ENCODE measurements around the gene ZNF222.

The ZNF222 gene

DNA sequence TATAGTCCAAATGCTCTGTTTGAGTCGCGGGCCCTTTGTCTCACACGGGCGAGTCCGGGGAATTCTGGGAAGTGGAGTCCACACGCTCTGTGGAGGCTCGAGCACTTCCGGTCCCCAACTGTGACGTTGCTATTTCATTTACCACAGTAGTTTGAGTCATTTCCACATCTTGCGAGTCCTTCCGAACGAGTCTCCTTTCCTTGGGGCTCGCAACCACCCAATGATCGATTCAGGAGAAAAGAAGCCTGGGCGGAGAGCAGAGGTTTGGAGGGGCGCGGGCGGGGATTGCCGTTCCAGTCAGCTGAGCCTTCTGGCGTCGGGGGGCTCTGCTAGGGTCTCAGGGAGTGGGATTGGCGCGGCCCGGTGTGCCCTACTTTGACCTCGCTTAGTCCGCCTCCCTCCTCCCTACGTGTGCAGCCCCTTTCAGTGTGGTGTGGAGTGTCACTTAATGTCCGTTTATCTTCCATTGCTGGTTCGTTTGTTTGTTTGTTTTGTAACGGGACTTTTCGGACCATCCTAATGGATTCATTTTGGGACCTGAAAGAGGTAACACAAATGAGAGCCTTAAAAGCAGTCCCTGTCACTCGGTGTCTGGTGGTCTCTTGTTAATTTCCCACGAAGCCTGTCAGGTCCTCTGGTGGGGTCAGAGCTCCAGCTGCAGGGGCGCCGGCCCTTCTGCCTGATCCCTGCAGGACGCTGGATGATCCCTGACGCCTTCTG is at the start of gene ZNF222:
ZNF222 (plus strand) TSS at position 163 of the 720 bp plus-strand sequence; CDS start at position 221, 58 bp downstream.
- peak; percentile 27 for DNase-seq (ENCODE audit: low read depth, low spot score)
- H3K27ac ChIP-seq: peak within 1 kb of the TSS; percentile 16

DNA sequence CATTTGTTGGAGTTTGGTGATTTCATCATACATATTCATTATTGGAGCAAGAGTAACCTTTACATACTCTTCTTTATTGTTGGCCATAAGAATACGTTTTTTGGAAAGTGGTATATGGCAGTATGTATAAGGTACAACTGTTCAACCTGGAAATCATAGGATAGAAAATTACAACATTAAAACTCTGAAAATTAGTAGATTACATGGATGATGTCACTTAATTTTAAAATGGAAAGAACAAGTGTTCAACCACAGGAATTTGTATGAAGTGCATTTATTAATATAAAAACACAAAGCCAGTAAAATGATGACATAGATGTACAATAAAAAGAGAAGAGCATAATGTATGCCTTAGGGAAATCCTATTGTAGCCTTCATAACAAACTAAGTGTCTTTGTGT is 48.4 kb upstream of the ZNF222 start:
- H3K27ac ChIP-seq: no peak overlapping the region
- no peak for DNase-seq (ENCODE audit: low read depth, low spot score)

DNA sequence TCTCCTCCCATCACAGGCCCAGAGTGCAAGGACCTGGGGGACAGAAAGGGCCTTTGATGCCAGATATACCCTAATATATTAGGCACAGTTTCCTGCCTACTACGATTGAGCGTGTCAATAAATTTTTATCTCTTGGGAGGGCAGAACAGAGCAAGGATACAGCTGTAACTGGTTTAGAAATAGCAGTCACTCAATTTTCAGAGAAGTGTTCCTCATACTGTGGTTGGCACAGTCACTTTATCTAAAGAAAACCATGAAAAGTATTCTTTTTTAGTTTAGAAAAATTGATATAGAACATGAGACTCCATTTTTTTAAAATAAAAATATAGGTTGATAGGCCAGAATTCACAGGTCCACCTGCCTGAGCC is 41.7 kb upstream of the ZNF222 start:
- H3K27ac ChIP-seq: no peak overlapping the region
- DNase-seq (ENCODE audit: low read depth, low spot score): no peak

DNA sequence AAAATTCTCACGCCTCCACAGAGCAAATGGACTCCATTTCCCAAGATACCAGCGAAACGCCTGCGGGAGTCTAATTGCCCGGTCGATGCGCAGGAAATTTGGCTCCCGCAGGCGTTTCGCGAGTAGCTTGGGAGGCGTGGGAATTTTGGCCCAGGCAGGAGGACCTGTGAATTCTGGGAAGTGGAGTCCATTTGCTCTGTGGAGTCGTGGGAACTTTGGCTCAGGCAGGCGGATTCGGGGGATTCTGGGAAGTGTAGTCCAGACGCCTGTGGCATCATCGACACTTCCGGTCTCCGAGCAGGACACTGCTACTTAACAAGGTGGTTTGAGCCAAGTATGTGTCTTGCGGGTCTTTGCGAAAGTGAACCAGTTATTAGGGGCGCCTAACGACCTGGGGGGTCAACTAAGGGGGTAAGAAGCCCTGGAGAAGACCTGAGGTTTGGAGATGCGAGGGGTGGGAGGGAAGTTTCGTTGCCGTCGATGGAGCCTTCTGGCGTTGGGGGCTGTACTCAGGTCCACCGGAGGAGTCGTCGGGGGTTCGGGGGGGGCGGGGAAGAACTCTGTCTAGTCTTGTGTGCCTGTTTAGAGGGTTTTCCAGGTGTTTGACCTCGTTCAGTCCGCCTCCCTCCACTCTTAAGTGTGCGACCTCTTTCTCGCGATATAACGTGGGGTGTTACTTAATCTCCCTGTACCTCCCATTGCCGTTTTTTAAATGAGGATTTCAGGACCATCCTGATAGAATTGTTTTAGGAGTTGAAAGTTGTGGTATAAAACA is 41.1 kb upstream of the ZNF222 start, which contains the start of gene ZNF155:
ZNF155 (plus strand) TSS at position 277 of the 775 bp plus-strand sequence. CDS start 4,356 bp downstream, outside the sequence.
- DNase-seq (ENCODE audit: low read depth, low spot score): peak; percentile 73
- peak within 1 kb of the TSS; percentile 35 for H3K27ac ChIP-seq

DNA sequence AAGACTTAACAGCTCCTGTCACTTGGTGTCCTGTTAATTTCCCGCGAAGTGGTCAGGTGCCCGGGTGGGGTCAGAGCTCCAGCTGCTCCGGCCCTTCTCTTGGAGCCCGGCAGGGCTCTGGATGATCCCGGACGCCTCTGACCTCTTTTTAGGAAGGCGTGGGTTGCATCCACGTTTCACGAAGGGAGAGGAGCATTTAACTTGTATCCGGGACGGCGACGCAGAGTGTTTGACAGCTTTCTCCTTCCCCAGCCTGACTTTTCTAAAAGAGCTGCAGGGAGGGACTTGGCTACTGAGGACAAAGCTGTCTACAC is 40.5 kb upstream of the ZNF222 start:
- no peak for DNase-seq (ENCODE audit: low read depth, low spot score)
- no peak overlapping the region for H3K27ac ChIP-seq

DNA sequence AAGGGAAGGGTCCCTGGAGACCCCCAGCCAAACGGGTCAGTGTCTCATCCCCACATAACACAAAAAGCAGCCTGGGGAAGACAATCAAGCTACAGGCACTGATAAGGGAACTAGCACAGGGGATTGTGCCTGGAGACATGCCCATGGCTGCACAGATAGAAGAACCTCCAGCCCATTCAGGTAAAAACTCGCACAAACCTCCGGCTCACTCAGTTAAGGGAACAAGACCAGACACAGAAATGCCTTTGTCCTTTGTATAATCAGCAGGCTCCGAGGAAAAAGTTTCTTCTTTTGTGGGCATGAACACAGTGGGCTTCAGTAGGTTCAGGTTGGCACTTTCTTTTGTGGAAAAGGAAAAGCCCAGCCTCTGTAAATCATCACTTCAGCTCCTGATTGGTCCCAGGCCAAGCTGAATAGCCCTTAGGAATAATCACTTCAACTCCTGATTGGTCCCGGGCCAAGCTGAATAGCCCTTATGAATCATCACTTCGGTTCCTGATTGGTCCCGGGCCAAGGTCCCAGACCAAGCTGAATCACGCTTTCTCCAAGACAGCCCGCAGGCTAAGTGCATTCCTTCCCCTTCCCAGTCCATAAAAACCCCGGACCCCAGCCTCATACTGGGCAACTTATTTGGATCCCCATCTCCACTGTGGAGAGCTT is 27.4 kb upstream of the ZNF222 start:
- peak overlapping the region; percentile 48 for H3K27ac ChIP-seq
- peak; percentile 14 for DNase-seq (ENCODE audit: low read depth, low spot score)

DNA sequence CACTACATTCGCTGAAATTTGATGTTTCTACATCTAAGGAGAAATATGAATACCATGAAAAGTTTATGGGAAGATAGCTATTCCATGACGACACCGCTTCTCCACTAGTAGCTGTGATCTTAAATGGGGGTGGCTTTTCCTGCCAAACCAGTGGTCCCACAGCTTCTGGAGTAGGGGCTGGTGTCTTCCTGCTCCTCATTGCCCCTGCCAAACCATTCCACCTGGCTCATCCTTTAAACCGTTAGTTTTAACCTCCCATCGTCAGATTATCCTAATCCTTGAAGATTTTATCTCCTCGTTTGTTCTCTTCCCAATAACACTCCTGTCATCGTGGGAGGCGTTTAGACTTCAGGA is 23.0 kb upstream of the ZNF222 start:
- DNase-seq (ENCODE audit: low read depth, low spot score): no peak
- H3K27ac ChIP-seq: peak overlapping the region; percentile 17

DNA sequence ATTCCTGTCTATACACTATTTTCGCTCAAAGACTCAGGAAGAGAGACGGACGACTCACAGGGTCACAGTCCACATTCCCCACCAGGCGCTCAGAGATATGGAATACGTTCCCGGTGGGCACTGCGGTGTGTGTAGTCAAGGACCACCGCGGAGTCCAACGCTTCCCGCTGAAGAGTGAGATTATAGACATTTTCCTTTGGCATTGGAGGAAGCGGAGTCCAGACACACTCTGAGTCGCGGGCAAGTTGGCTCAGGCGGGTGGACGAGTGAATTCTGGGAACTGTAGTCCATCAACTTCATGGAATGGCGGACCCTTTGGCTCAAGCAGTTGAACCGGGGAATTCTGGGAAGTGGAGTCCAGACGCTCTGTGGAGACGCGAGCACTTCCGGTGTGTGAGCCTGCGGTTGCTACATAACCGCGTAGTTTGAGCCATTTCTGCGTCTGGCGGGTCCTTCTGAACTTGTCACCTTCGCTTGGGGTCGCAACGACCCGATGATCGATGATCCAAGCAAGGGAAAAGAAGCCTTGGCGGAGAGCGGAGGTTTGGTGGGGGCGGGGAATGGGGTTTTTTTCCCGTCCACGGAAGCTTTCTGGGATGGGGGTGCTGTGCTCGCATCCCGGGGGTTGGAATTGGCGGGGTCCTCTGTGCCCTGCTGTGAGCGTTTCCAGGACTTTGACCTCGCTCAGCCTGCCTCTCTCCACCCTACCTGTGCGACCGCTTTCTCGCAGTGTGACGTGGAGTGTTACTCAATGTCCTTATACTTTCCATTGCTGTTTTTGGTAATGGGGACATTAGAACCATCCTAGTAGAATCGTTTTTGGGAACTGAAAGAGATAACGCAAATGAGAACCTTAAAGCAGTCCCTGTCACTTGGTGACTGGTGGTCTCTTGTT is 22.4 kb upstream of the ZNF222 start, which contains the start of gene ZNF230:
ZNF230 (plus strand) TSS at position 392 of the 895 bp plus-strand sequence. CDS start 4,122 bp downstream, outside the sequence.
- H3K27ac ChIP-seq: peak within 1 kb of the TSS; percentile 17
- peak; percentile 78 for DNase-seq (ENCODE audit: low read depth, low spot score)

DNA sequence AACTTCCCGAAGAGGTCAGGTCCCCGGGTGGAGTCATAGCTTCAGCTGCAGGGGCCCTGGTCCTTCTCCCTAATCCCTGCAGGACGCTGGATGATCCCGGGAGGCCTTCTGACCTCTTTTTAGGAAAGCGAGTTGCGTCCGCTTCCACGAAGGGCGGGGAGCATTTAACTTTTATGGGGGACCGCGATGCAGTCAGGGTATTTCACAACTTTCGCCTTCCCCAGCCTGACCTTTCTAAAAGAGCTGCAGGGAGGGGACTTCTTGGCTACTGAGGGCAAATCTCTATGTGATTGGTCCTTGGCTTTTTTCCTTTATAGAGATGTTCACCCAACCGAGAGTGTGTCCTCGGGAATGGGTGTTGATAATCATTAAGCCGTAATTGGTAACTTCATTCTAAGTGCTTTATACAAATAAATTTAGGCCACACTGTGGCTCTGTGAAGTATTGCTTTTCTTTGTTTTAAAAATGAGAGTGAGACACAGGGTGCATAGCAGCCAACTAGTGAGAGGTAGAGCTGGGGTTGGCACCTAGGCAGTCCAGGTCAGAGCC is 21.6 kb upstream of the ZNF222 start:
- peak overlapping the region; percentile 17 for H3K27ac ChIP-seq
- DNase-seq (ENCODE audit: low read depth, low spot score): no peak

DNA sequence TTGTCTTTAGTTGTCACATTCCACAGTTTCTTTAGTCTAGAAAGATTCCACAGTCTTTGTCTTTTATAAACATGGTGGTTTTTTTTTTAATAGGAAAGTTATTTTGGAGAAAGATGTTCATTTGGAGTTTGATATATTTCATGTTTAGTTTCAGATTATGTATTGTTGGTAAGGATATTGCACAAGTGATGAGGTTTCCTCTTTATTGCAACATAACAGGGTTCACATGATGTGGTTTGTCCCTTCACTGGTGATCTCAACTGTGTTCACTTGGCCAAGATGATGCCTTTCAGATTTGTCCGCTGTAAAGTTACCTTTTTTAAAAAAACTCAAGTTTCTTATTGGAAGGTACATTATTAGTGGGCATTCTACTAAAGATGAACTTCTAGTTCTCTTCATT is 19.2 kb upstream of the ZNF222 start:
- DNase-seq (ENCODE audit: low read depth, low spot score): no peak

DNA sequence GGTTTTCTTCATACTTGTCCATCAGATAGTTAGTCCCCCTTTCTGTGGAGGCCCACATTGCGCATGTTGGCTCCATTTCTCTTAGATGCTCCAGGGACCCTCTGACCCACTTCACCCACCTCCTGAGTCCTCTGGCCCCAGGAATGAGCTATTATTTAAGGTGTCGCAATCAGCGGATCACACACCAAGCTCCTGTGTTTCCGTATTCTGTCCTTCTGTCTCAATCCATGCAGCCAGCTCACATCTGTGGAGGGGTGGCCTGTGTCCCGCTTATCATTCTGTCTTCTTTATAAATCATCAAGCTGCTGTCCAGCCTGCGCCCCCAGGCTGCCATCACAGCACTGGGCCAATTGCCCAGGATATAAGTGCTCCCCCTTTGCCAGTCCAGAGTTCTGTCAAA is 17.7 kb upstream of the ZNF222 start:
- DNase-seq (ENCODE audit: low read depth, low spot score): no peak
- no peak overlapping the region for H3K27ac ChIP-seq

More for the DNA sequence above, 19.2 kb upstream of the ZNF222 start:
- H3K27ac ChIP-seq: no peak overlapping the region

DNA sequence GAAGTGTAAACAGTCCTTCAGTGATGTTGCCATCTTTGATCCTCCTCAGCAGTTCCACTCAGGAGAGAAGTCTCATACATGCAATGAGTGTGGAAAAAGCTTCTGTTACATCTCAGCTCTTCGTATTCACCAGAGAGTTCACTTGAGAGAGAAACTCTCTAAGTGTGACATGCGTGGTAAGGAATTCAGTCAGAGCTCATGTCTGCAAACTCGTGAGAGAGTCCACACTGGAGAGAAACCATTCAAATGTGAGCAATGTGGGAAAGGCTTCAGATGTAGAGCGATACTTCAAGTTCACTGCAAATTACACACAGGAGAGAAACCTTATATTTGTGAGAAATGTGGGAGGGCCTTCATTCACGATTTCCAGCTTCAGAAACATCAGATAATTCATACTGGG is 14.7 kb upstream of the ZNF222 start:
- no peak overlapping the region for H3K27ac ChIP-seq
- no peak for DNase-seq (ENCODE audit: low read depth, low spot score)

DNA sequence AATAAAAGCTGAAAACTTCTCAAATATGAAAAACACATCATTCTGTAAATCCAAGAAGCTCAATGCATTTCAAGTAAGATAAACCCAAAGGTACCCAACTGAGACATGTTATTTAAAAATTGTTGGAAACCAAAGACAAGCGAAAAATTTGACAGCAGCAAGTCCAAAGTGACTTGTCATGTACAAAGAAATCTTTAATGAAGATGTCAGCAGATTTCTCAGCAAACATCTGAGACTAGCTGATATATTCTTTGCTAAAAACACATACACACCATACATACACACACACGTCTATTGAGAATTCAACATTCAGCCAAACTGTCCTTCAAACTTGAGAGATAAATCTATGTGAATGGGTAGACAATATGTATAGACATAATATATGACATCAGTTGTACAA is 5.7 kb upstream of the ZNF222 start:
- DNase-seq (ENCODE audit: low read depth, low spot score): no peak
- H3K27ac ChIP-seq: no peak overlapping the region

DNA sequence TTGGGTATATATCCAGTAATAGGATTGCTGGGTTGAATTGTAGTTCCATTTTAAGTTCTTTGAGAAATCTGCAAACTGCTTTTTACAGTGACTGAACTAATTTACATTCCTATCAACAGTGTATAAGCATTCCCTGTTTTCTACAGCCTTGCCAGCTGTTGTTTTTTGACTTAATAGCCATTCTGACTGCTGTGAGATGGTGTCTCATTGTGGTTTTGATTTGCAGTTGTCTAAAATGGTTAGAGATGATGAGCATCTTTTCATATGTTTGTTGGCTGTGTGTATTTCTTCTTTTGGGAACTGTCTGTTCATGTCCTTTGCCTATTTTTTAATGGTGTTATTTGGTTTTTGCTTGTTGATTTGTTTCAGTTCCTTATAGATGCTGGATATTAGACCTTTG is 4.0 kb upstream of the ZNF222 start:
- no peak overlapping the region for H3K27ac ChIP-seq

DNA sequence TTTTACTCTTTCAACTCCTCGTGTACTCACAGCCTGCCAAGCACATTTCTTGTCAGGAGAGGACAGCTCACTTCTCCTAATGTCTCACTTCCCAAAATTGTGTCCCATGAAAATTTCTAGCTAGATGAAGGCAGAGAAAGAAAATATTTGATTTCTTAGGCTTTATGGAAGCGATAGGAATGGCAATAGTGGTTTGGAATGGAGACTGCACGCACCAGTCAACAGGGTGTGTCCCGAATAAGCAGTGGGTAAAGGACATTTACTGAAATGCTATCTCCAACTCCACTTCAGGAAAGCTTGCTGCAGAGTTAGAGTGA is 321 bp upstream of the ZNF222 start:
- DNase-seq (ENCODE audit: low read depth, low spot score): no peak
- no peak overlapping the region for H3K27ac ChIP-seq

More for the DNA sequence above, 4.0 kb upstream of the ZNF222 start:
- no peak for DNase-seq (ENCODE audit: low read depth, low spot score)

DNA sequence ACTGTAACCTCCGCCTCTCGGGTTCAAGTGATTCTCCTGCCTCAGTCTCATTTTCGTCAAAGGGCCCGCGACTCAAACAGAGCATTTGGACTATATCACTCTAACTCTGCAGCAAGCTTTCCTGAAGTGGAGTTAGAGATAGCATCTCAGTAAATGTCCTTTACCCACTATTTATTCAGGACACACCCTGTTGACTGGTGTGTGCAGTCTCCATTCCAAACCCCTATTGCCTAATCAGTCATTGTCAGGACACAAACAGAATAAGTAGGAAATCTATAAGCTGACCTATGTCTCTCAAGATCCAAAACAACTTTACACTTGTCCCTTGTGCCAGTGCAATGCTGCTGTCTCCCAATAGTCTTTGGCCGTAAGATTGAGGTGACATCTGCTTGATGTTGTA is 1.4 kb downstream of the ZNF222 start:
- no peak for DNase-seq (ENCODE audit: low read depth, low spot score)
- H3K27ac ChIP-seq: no peak overlapping the region

DNA sequence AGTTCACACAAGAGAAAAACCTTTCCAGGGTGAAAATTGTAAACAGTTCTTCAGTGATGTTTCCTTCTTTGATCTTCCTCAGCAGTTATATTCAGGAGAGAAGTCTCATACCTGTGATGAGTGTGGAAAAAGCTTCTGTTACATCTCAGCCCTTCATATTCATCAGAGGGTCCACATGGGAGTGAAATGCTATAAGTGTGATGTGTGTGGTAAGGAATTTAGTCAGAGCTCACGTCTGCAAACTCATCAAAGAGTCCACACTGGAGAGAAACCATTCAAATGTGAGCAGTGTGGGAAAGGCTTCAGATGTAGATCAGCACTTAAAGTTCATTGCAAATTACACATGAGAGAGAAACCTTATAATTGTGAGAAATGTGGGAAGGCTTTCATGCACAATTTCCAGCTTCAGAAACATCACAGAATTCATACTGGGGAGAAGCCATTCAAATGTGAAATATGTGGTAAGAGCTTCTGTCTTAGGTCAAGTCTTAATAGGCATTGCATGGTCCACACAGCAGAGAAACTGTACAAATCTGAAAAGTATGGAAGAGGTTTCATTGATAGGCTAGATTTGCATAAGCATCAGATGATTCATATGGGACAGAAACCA is 6.9 kb downstream of the ZNF222 start:
- no peak for DNase-seq (ENCODE audit: low read depth, low spot score)
- H3K27ac ChIP-seq: no peak overlapping the region

DNA sequence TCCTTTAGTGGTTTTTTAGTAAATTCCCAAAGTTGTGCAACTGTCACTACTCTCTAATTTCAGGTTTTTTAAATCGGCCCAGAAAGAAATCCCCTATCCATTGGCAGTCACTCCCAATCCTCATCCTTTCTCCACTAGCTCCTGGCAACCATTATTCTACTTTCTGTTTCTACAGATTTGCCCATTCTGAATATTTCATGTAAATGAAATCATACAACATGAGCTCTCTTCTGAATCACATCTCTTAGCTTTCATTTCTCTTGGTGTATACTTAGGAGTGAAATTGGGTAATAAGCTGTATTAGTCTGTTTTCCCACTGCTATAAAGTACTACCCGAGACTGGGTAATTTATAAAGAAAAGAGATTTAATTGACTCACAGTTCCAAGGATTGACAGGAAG is 17.0 kb downstream of the ZNF222 start:
- no peak for DNase-seq (ENCODE audit: low read depth, low spot score)
- H3K27ac ChIP-seq: no peak overlapping the region

DNA sequence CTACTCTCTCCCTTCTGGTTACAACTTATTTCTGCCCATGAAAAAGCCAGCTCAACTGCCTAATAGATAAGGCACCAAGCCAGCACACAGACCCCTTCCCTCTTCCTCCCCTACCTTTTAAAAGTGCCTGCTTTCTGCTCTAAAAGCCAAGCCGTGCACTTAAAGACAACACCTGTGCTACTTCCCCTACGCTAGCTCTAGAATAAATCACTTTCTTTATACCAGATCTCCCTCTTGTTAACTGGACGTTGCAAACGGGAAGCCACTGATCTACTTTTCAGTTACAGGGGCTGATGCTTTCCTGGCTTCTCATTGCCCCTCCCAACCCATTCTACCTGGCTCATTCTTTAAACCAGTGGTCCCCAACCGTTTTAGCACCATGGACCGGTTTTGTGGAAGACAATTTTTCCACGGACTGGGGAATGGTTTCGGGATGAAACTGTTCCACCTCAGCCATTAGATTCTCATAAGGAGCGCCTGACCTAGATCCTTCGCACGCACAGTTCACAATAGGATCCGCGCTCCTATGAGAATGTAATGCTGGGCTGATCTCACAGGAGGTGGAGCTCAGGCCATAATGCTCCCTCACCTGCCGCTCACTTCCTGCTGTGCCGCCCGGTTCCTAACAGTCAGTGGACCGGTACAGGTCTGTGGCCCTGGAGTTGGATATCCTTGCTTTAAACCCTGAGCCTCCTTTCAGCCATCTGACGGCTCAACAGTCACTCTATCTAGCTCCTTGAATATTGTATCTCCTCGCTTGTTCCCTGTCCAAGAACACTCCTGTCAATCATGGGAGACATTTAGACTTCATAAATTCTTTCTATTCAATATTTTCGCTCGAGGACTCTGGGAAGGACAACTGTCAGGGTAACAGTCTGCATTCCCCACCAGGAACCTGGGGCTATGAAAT is 25.8 kb downstream of the ZNF222 start:
- peak; percentile 31 for DNase-seq (ENCODE audit: low read depth, low spot score)
- peak overlapping the region; percentile 80 for H3K27ac ChIP-seq

All from epithelial cell of prostate (primary cell).